Stromal cell of bone marrow (primary cell): Measurements from ENCODE around the gene OSBPL2.

Source experiments
- DNase-seq: peaks from one replicate; pipeline ENCODE4 v3.0.0-alpha.2; 2012; ENCODE audit warnings: low read depth

Gene OSBPL2

DNA sequence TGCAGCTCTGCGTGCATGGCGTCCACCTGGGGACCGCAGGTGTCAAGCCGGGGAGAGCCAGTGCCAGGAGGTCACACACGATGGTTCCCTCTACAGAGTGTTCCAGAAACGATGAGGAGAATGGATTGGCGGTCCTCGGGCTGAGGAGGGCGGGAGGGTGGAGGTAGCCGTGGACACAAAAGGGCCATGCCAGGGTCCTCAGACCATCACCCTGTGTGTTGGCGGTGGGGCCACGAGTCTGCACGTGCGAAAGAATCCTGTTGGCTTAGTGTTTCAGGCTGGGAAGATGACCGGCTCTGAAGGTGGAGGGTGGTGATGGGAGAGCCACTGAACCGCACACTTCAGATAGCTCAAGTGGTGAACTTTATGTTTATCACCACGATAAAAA lies 31.9 kb upstream of the OSBPL2 start:
- no peak for DNase-seq

DNA sequence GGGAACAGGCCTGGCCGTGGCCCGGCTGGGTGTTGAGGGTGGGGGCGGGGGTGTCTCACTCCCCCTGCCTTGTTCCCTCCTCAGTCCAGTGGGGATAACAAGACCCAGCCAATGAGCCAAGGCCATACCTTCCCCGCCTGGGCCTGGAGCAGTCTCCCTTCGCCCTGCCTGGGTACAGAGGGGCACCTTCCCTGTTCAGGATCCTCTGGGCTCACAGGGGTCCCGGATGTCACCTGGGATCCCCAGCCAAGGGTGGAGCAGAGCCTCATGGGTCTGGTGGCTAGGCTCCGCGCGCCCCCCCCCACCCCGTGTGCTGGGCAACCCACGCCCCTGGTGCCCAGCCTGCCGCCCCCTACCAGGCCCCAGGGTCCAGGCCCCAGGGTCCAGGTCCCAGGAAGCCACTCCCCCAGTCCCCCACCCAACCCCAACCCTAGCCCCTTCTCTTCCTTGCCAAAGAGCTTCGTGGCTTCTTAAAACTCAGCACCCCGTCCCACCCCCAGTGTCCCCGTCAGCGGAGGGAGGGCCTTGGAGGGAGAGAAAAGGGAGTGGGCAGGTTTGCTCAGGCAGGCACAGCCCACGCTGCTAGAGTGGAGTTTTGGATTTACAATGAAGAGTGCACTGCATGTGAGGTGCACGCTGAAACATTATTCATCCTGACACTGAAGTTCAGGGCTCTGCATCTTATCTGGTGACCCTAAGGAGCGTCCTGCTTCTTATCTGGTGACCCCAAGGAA lies 30.1 kb upstream of the OSBPL2 start:
- DNase-seq, result no peak

DNA sequence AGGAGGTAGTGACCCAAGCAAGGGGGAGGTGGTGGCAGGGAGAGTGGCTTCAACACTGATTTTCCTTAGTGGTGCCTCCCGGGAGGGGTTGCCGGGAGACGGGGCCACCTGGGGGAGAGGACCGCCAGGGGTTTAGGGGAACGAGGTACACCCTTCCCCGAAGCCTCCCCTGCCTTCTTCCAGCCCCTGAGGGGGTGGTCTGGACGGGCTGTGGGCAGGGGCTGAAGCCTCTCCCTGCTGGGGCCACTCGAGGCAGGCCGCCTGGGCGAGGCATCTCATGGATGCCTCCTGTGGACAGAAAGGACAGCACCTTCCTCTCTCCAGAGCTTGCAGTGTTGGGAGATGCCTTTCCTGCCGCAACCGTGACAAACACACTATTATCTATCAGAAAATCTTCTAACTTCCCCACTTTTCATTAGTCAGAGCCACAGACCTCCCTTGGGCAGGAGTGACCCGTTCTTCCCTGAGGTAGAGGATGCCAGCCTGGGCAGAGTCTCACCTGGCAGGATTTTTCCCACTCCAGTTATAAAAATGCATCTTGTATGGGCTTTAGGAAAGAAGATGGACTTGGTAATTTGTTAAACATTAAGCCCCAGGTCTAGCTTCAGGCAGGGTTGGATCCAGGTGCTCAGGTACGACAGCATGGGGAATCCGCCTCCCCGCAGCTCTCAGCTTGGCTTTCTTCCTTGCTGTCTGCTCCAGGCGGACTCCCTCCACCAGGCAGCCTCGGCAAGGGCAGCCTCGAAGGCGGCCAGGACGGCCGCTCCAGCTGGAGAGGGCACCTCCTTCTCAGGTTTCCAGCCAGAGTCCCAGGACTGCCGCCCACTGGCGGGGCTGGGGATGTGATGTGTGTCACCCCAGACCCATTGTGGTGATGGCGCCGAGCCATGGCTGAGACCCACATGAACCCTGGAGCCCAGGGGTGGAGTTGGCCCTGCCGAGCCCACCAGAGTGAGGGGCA lies 29.2 kb upstream of the OSBPL2 start:
- no peak for DNase-seq

DNA sequence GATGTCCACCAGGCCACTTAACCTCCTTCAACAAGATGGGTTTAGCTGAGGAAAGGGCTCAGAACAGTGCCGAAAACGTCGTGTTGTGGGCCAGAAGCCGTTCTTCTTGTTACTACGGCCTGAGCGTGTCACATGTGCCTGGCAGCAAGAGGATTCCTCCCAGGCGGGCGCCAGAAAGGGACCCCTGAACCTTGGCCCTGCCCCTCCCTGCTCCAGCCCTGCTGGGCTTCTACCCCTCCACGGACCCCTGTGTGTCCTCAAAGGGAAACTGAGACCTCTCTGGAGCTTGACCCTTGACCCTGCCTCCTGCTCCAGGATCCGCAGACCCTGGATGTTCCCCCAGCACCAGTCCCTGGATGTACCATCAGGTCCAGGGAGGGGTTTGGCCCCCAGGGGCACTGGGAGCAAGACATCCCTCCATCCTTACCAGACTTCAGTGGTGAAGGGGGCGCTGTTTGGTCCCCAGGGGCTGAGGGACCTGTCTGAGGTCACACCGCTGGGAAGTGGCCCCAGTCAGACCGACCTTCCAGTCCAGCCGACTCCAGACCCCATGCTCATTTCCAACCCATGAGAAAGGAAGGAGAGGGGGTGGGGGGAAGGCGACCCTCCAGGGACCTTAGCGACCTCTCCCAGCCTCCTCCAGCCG lies 28.3 kb upstream of the OSBPL2 start:
- no peak for DNase-seq

DNA sequence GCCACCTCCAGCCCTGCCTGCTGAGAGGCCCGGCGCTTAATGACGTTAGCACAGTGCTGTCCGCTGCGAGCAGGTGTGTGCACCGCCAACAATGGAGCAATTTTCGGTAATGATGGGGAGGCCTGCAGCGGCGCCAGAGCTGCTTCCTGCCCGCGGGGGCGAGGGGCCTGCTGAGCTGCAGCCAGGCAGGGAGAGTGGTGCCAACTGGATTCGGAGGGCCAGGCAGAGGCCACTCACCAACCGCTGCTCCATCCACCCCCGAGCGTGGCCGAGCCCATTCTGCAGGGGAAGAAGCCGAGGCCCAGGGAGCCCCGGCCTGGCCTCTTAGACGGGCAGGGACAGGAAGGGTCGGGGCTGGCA lies 27.8 kb upstream of the OSBPL2 start:
- DNase-seq, result no peak

DNA sequence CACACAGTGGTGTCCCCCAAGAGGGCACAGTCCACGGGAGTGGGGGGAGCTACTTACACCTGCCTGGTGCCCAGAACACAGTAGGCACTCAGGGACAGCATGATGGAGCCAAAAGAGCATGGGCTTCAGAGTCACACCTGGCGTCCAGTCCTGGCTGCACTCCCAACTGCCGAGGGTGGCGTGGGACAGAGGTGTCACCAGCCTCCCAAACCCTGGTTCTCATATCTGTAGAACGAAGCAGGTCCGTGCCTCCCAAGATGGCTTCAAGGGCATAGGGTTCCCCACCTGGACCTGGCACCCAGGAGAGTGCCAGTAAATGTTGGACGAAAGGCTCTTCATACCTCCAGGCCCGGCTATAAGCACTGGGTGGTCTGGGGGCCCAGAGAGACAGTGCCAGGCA lies 27.1 kb upstream of the OSBPL2 start:
- DNase-seq, result no peak

DNA sequence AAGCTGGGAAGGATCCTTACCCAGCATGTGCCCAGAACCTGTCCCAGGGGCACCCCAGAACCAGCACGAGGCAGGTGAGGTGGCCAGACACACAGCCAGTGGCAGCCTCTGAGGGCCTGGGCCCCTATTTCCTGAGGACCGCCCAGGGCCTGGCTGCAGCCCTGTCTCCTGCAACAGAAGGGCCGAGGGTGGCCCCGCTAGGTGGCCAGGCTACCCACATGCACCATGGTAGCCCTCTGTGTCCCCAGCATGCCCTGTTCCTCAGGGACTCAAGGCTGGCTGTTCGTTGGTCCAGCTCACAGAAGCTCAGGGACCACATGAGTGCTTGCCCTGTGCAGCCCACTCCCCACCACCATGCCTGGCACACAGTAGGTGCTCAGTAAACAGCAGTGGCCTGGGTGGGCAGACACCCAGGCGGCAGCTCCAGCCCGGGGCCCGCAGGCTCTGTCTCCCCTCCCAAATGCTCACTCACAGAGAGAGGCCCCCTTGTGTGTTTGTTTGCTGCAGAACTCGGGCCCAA lies 26.5 kb upstream of the OSBPL2 start:
- no peak for DNase-seq

DNA sequence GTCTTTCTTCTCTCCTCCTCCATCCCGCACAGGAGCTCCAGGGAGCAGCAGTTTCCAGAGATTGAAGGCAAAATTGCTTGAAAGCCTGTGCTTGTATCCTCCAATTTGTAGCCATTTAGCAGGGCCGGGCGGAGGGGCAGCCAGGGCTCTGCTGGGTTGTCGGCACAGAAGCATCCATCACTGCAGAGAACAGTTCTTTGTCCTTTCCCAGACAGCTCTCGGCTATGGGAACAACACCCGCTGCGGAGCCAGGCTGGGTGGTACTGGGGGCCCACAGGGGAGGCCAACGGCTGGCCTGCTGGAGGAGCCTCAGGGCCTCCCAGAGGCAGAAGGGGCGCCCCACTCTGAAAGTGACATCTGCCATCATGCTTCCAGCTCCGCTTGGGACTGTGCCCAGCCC lies 26.0 kb upstream of the OSBPL2 start:
- no peak for DNase-seq

DNA sequence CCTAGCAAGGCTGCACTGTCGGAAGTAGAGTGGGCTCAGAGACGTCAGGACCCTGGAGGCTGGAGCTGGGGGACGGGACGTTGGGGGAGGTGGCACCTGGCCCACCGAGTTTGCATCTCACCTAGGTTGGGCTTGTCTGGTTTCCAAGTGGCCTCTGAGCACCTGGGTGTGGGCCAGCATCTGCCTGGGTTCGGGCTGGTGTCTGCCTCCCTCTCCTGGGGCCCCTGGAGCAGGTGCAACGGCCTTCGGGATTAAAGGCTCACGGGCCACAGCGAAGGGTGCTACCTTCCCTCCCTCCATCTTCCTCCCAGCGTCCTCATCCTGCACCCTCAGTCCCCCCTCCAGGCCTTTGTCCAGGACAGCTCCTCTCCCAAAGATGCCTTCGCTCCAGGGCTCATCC lies 24.3 kb upstream of the OSBPL2 start:
- no peak for DNase-seq

DNA sequence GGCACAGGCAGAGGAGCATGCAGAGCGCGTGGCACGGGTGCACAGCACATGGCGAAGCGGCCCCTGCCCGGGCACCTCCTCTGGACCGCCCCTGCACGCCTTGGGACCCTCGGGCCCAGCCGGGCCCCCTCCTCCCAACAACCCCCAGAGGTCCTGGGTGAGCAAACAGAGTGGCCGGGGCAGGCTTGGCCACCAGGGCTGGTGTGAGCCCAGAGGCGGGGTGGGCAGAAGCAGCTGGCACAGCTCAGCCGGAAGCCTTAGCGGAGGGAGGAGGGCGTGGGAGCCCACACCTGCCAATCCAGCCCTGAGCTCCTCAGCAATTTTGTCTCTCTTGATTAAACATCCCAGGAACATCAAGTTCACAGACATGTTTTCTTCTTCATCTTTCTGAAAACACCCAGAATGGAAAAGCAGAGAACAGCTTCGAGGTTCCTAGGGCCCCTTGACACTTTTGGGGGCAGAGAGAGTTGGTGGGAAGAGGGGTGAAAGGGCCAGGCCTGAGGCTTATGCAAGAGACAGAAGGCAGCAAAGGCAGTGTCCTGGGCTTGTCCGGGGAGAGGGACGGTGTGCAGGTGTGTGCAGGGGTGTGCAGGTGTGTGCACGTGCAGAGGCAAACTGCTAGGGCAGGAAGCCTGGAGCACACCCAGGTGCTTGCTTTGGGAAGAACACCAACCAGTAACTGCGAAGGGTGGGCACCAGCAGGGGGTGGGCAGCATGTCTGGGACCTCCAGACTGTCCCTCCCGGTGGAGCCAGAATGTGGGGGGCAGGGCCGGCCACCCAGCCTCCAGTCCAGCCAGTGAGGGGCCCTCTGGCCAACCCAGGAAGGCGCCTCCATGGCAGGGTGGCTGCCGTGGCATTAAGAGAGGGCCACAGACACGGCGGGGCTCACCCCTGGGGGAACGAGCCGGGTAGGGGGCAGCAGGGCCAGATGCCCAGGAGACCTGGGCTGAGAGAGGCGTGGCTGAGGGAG lies 23.0 kb upstream of the OSBPL2 start:
- no peak for DNase-seq

DNA sequence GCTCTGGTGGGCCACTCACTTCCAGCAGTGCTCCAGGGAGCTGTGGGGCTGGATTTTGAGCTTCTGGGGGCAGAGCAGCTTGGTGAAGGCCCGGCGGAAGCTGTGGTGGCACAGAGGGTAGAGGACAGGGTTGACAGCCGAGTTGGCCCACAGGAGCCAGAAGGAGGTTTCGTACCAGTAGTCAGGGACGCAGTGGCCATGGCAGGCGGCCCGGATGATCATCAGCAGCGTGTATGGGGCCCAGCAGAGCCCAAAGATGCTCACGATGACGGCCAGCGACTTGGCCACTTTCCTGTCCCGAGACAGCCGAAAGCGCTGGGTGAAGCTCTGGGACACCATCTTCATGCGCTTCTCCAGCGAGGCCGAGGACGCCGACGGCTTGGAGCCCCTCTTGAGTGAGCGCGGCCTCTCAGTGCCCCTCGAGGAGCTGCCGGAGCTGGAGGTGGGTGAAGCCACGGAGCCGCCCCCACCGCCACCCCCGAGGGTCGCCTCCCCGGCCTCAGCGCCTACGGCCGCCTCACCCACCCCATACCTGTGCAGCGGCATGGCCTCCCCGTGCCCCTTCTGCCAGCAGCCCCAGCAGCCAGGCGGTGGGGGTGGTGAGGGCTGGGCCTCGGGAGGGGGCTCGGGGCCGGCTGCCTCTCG lies 22.2 kb upstream of the OSBPL2 start:
- DNase-seq, result no peak

DNA sequence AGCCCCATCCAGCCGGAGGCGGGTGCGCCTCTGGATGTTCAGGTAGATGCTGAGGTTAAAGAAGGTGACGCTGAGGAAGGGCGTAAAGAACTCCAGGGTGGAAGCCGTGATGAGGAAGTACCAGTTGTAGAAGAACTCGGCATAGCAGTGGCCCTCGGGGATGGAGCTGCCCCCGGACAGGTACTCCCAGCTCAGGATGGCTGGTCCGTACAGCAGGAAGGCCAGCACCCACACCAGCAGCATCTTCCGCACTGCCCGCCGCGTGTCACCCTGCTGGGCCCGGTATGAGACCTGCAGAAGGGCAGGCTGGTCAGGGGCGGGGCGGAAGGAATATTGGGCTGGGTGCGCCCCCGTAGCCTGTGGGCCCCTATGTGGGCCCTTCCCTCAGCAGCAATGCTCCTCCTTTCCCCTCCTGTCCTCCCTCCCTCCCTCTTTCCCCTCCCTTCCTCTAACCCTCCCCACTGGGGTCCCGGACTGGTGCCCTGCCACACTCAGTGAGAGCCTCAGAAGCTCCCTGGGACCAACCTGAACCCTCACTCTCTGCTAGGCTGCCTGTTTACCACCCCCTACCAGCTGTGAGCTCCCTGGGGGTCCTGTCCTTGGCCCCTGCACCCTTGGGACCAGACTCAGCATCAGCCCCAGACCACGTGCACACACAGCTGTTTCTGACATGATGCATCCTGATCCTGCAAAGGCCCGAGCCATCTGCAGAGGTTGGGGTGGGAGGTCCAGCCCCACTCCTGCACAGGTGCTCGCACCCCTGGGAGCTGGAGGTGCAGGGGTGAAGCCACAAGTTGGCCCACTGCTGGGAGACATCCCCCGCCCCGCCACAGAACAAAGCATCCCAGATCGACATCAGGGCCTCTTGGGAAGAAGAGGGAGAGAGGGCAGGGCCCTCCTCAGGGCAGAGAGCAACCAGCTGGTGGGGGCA lies 21.4 kb upstream of the OSBPL2 start:
- DNase-seq, result no peak

DNA sequence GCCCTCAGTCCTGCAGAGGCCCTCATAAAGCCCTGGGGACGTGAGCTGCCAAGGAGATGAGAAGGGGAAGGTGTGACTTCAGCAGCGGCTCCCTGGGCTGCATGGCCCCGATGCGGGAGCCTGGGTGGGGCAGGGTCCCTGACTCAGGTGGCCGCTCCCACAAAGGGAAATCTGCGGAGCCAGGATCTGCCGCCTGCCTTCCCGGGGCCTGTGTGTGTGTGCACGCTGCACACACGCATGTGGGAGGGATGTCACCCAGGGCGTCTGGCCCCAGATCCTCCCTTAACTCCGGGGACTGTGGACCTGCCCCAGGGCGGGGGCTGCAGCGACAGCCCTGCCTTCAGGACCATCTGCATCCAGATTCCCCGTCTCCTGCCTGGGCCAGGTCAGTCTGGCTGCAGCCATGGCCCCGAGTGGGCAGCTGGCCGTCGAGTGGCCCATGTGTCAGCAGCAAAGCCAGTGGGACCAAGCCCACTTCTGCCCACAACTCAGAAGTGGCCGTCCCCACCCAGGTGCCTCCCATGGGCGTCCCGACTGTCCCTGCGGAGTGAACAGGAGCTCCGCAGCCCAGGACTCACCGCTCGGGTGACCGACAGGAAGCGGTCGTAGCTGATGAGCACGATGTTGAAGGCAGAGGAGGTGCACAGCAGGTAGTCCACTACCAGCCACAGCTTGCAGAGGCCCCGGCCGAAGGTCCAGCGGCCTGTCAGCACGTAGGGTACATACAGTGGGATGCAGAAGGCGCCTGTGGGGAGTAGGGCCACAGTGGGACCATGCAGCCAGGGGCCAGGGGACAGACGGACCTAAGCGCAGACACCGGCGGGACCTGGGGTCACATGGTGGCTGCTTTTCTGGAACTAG lies 20.2 kb upstream of the OSBPL2 start:
- no peak for DNase-seq

DNA sequence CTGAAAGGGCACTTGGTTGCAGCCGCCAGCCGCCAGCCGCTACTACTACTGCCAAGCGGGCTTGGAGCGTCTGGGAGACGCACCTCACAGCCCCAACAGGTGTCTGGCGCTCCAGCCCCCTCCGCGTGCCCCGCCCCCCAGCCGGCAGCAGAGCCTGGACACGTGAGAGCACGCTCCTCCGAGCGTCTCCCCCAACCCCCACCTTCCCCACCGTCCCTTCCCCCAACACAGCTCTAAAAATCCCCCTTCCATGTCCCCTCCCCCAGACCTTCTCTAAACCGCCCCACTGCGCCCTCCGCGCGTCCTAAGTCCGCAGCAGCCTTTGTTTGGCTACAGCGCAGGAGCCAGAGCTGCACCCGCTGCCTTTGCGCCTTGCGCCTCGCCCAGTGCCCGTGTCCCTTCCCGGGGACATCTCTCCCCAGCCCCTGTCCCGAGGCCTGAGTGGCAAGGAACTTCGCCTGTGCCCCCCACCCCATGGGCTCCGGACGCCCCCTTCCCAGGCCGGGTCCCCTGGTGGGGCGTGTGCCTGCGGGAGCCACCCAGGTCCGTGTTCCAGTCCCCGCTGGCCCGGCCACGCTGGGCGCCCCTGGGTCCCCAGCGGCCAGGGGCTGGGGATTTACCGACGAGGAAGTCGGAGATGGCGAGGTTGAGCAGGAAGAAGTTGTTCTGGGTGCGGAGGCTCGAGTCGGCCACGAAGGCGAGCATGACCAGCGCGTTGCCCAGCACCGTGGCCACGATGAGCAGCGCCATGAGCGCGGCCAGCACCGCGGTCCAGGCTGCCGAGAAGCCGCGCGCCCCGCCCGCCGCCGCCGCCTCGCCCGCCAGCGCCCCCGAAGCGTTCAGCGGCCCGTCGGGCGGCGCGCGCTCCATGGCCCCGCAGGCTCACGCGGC lies 19.0 kb upstream of the OSBPL2 start:
- no peak for DNase-seq

DNA sequence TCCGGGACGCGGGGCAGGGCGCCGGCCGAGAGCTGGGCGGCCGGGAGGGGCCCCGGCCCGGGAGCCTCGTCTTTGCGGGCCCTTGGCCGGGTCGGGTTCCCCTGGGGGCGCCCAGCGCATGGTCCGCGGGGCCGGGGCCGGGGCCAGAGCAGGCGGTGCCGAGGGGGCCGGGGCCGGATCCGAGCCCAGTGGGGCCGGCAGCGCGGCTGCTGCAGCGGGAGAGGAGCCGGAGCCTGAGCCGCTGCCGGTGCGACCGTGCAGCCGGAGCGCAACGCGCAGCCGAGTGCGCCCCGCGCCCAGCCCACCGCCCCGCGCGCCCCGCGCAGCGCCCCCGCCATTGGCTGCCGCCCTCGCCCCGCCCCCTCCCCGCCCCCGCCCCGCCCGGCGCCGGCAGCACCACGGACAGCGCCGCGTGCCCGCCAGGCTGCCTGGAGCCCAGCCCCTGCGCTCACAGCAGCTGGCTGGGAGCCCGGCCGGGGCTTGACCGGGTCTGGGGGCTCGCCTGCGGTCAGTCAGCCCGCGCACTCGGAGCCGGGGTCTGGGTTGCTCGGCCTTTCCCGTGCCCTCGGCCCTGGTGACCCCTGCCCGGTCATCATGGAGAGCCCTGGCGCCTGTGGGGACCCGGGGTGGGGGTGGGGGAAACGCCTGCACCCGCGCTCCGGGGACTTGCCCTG lies 18.2 kb upstream of the OSBPL2 start, which contains the start of gene HRH3:
TSS of gene HRH3 (minus strand) at position 287 of the 674 bp plus-strand sequence. CDS start 308 bp downstream, outside the sequence.
- DNase-seq, result no peak

DNA sequence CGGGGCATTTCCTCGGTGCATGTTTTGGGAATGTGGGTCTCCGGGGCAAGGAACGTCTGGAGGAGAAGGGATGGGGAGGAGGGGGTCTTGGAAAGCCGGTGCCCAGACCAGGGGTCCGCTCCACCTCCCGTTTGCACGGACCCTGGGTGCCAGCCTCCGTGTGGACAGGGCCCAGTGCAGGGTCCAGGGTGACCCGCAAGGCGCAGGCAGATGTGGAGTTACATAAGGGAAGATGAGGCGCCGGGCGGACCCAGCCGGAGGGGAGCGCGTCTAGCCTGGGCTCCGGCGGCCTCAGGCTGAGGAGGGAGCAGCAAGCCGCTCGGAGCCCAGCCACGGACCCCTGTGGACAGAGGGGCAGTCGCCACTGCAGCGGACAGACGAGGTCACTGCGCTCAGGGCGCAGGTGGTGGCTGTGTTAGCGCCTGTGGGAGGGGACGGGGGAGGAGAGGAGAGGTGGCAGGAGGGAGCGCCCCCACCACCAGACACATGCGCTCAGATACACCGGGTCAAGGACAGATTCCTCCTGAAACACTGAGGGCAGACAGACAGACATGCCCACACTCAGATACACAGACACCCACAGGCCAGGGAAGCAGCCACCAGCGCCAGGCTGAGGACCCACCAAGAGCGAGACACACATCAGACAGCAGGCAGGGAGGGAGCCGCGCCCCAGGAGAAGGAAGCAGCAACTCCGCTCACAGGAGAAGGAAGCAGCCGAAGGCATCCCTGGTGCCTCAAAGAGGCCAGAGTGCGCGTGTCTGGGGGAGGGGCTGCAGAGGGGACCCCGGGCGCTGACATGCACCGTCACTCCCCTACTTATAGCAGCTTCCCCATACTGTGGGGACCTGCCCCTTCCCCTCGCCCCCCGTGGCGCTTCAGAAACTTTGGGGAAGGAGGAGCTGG lies 17.4 kb upstream of the OSBPL2 start:
- DNase-seq, result no peak
